Trophoblast cell (in vitro differentiated cells and primary cell): ENCODE measurements around the gene TBCK.

ENCODE experiments used
- DNase-seq, 2 donors: peaks; one replicate each; pipeline ENCODE4 v3.0.0-alpha.2; 2016
- H2AFZ ChIP-seq: 2 replicates; pipeline ENCODE4 v1.6.1; 2013; ENCODE audit warnings: low read length, moderate library complexity, mild to moderate bottlenecking; ENCODE audit not compliant: insufficient read depth, poor library complexity
- H2AK5ac ChIP-seq: 2 replicates; pipeline ENCODE4 v1.6.1; 2013; ENCODE audit warnings: mild to moderate bottlenecking, low read length
- H2BK120ac ChIP-seq: 2 replicates; pipeline ENCODE4 v1.6.1; 2013; ENCODE audit warnings: low read length, mild to moderate bottlenecking, moderate library complexity; ENCODE audit not compliant: insufficient read depth, poor library complexity
- H2BK12ac ChIP-seq: 2 replicates; pipeline ENCODE4 v1.6.1; 2013; ENCODE audit warnings: mild to moderate bottlenecking, low read length, moderate library complexity
- H2BK5ac ChIP-seq: 2 replicates; pipeline ENCODE4 v1.6.1; 2013; ENCODE audit warnings: low read length, low read depth, moderate library complexity, mild to moderate bottlenecking; ENCODE audit not compliant: poor library complexity
- H3K14ac ChIP-seq: 2 replicates; pipeline ENCODE4 v1.6.1; 2013; ENCODE audit warnings: mild to moderate bottlenecking, low read length
- H3K18ac ChIP-seq: 2 replicates; pipeline ENCODE4 v1.6.1; 2013; ENCODE audit warnings: mild to moderate bottlenecking, low read length
- H3K23ac ChIP-seq: 2 replicates; pipeline ENCODE4 v1.6.1; 2013; ENCODE audit warnings: low read length
- H3K27ac ChIP-seq: 2 replicates; pipeline ENCODE4 v1.5.1; 2013; ENCODE audit warnings: low read depth, mild to moderate bottlenecking, inconsistent platforms, low read length, moderate library complexity
- H3K27me3 ChIP-seq: 2 replicates; pipeline ENCODE4 v1.6.1; 2013; ENCODE audit warnings: inconsistent platforms, mild to moderate bottlenecking, low read length, moderate library complexity; ENCODE audit not compliant: insufficient read depth
- H3K36me3 ChIP-seq, 2 experiments: 1 replicate in 1 of 2; 2 replicates in 1 of 2; pipeline ENCODE4 v1.6.1; 2013; ENCODE audit warnings: low read length in 2 of 2, mild to moderate bottlenecking in 2 of 2, moderate library complexity in 1 of 2; ENCODE audit not compliant: insufficient read depth in 2 of 2, control insufficient read depth in 1 of 2
- H3K4ac ChIP-seq: 2 replicates; pipeline ENCODE4 v1.6.1; 2013; ENCODE audit warnings: low read depth, mild to moderate bottlenecking, low read length, moderate library complexity
- H3K4me1 ChIP-seq, 2 experiments: 1 replicate in 1 of 2; 2 replicates in 1 of 2; pipeline ENCODE4 v1.6.1; 2013; ENCODE audit warnings: low read length in 2 of 2, mild to moderate bottlenecking in 2 of 2, moderate library complexity in 1 of 2; ENCODE audit not compliant: insufficient read depth in 2 of 2, control insufficient read depth in 1 of 2
- H3K4me2 ChIP-seq: 2 replicates; pipeline ENCODE4 v1.6.1; 2013; ENCODE audit warnings: inconsistent platforms, mild to moderate bottlenecking, low read length, moderate library complexity
- H3K4me3 ChIP-seq: 2 replicates; pipeline ENCODE4 v1.5.1; 2013; ENCODE audit warnings: mild to moderate bottlenecking, low read depth, low read length, inconsistent platforms
- H3K79me1 ChIP-seq: one replicate; pipeline ENCODE4 v1.6.1; 2013; ENCODE audit warnings: low read length
- H3K79me2 ChIP-seq: 2 replicates; pipeline ENCODE4 v1.6.1; 2013; ENCODE audit warnings: low read length, mild to moderate bottlenecking; ENCODE audit not compliant: control insufficient read depth, insufficient read depth, poor library complexity
- H3K9ac ChIP-seq: 2 replicates; pipeline ENCODE4 v1.6.1; 2013; ENCODE audit warnings: mild to moderate bottlenecking, low read length
- H3K9me3 ChIP-seq: 2 replicates; pipeline ENCODE4 v1.6.1; 2013; ENCODE audit warnings: low read depth, mild to moderate bottlenecking, control low read depth, inconsistent platforms, low read length; ENCODE audit not compliant: insufficient read depth
- H4K12ac ChIP-seq: 2 replicates; pipeline ENCODE4 v1.6.1; 2013; ENCODE audit warnings: low read depth, mild to moderate bottlenecking, low read length, moderate library complexity
- H4K8ac ChIP-seq: 2 replicates; pipeline ENCODE4 v1.6.1; 2013; ENCODE audit warnings: low read depth, mild to moderate bottlenecking, low read length, moderate library complexity
- H4K91ac ChIP-seq: one replicate; pipeline ENCODE4 v1.6.1; 2013; ENCODE audit warnings: low read depth, mild to moderate bottlenecking, low read length, moderate library complexity
- WGBS: extraction: QIAGEN DNeasy Blood & Tissue Kit; methylation state at CpG from one replicate; pipeline ENCODE4 v1.1.7; 2013; ENCODE audit warnings: missing lambda C conversion rate; ENCODE audit not compliant: insufficient read length, insufficient coverage; ENCODE audit errors: extremely low coverage; 5-methylcytosine and 5-hydroxymethylcytosine counted together

The TBCK gene

DNA sequence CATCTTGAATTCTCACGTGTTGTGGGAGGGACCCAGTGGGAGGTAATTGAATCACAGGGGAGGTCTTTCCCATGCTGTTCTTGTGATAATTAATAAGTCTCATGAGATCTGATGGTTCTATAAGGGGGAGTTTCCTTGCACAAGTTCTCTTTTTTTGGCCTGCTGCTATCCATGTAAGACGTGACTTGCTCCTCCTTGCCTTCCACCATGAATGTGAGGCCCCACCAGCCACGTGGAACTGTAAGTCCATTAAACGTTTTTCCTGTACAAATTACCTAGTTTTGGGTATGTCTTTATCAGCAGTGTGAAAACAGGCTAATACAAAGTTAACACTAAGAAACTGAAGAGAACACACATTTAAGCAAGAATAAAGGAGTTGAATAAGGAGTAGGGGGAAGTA, 16.0 kb downstream of the TBCK start:
- H3K4me3 ChIP-seq: no peak overlapping the region
- no peak overlapping the region for H3K4me2 ChIP-seq
- H4K12ac ChIP-seq: no peak overlapping the region
- H2BK120ac ChIP-seq: no peak overlapping the region
- H3K18ac ChIP-seq: no peak overlapping the region
- H4K91ac ChIP-seq: no peak overlapping the region
- H3K36me3 ChIP-seq: peaks cover 3 to 4% of the 10 kb centered on the region in 2 experiments
- no peaks in the 10 kb centered on the region for H3K9me3 ChIP-seq
- H3K23ac ChIP-seq: no peak overlapping the region
- H3K14ac ChIP-seq: no peak overlapping the region
- no peak overlapping the region for H3K4ac ChIP-seq
- no peak overlapping the region for H4K8ac ChIP-seq
- no peak overlapping the region for H3K9ac ChIP-seq
- H3K79me1 ChIP-seq: no peaks in the 10 kb centered on the region
- H2BK12ac ChIP-seq: no peak overlapping the region
- no peaks in the 10 kb centered on the region for H3K4me1 ChIP-seq
- DNase-seq: no peak
- no peak overlapping the region for H2BK5ac ChIP-seq
- H3K27ac ChIP-seq: no peak overlapping the region
- H3K27me3 ChIP-seq: no peaks in the 10 kb centered on the region
- H2AK5ac ChIP-seq: no peak overlapping the region
- no CpG with 5 or more reads among the region's 4 CpGs for WGBS
- no peak overlapping the region for H2AFZ ChIP-seq
- no peaks in the 10 kb centered on the region for H3K79me2 ChIP-seq

DNA sequence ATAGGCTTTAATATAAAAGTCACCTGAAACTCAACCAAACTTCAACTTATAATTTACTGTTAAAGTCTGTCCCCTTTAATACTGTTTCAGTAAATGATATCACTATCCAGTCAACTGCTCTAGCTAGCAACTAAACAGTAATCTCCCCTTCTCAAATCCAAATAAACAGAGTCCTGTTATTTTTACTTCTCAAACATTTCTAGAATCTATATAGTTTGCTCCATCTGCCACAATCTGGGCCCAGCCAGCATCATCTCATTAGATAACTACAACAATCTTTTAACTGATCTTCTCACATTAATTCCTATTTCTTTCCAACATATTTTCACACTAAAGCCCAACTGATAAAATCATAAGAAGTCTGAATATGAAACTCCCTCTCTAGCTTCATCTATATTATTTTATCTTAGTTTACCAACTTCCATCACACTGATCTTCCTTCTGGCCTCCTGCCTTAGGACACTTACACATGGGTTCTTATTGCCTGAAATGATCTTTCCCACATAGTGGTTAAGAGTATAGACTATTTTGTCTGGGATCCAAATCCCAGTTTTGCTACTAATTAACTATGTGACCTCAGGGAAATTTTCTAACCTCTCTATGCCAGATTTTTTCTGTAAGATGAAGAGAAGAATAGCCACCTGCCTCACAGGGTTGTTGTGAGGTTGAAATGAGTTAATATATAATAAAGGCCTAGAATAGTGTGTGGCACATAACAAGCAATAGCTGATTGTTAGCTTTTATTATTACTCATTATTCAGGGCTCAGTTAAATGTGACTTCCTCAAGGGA, 18.6 kb downstream of the TBCK start:
- H3K18ac ChIP-seq: no peak overlapping the region
- H3K4me2 ChIP-seq: no peak overlapping the region
- H4K8ac ChIP-seq: no peak overlapping the region
- DNase-seq: no peak
- H2BK120ac ChIP-seq: no peak overlapping the region
- H3K79me1 ChIP-seq: no peaks in the 10 kb centered on the region
- no peaks in the 10 kb centered on the region for H3K9me3 ChIP-seq
- H3K36me3 ChIP-seq: peaks cover 7 to 8% of the 10 kb centered on the region in 2 experiments
- no peaks in the 10 kb centered on the region for H3K27me3 ChIP-seq
- H4K12ac ChIP-seq: no peak overlapping the region
- H3K9ac ChIP-seq: no peak overlapping the region
- H2AFZ ChIP-seq: no peak overlapping the region
- H3K4ac ChIP-seq: no peak overlapping the region
- no peak overlapping the region for H3K27ac ChIP-seq
- no peak overlapping the region for H3K14ac ChIP-seq
- H3K4me3 ChIP-seq: no peak overlapping the region
- H3K4me1 ChIP-seq: no peaks in the 10 kb centered on the region
- no peaks in the 10 kb centered on the region for H3K79me2 ChIP-seq
- H2BK5ac ChIP-seq: no peak overlapping the region
- H2BK12ac ChIP-seq: no peak overlapping the region
- no peak overlapping the region for H4K91ac ChIP-seq
- H2AK5ac ChIP-seq: no peak overlapping the region
- no peak overlapping the region for H3K23ac ChIP-seq

DNA sequence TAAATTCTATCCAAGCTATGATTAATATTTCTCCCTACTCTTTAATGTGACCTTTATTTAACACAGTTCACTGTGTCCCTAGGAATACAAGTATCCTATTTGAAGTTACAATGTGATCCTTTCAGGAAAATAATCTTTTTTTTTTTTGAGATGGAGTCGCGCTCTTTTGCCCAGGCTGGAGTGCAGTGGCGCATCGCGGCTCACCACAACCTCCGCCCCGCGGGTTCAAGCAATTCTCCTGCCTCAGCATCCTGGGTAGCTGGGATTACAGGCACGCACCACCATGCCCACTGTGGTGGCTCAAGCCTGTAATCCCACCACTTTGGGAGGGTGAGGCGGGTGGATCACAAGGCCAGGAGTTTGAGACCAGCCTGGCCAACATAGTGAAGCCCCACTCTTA, 21.9 kb downstream of the TBCK start:
- no peak overlapping the region for H3K14ac ChIP-seq
- no peak overlapping the region for H4K8ac ChIP-seq
- no peaks in the 10 kb centered on the region for H3K79me2 ChIP-seq
- no peaks in the 10 kb centered on the region for H3K79me1 ChIP-seq
- DNase-seq: no peak
- no peak overlapping the region for H4K12ac ChIP-seq
- H3K4me2 ChIP-seq: no peak overlapping the region
- WGBS: no CpG with 5 or more reads among the region's 10 CpGs
- H3K9me3 ChIP-seq: no peaks in the 10 kb centered on the region
- no peak overlapping the region for H3K23ac ChIP-seq
- H2BK120ac ChIP-seq: no peak overlapping the region
- H3K18ac ChIP-seq: no peak overlapping the region
- H2AFZ ChIP-seq: no peak overlapping the region
- no peak overlapping the region for H2BK5ac ChIP-seq
- no peak overlapping the region for H3K27ac ChIP-seq
- H3K4me3 ChIP-seq: no peak overlapping the region
- no peak overlapping the region for H3K4ac ChIP-seq
- H3K4me1 ChIP-seq: no peaks in the 10 kb centered on the region
- no peak overlapping the region for H3K9ac ChIP-seq
- H4K91ac ChIP-seq: no peak overlapping the region
- no peaks in the 10 kb centered on the region for H3K27me3 ChIP-seq
- no peak overlapping the region for H2BK12ac ChIP-seq
- peaks cover 5 to 7% of the 10 kb centered on the region in 2 experiments for H3K36me3 ChIP-seq
- H2AK5ac ChIP-seq: no peak overlapping the region

DNA sequence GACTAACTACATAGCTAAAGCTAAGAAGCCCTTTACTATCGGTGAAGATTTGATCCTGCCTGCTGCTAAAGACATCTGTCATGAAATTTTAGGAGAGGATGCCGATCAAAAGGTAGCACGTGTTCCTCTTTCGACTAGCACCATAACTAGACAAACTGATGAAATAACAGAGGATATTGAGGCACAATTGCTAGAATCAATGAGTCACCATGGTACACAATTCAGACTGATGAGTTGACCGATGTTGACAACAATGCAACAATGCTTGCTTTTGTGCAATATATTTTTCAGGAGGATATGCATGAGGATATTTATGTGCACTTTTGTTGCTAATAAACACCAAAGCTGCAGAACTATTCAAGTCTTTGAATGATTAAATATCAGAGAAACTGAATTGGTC, 24.3 kb downstream of the TBCK start:
- H3K36me3 ChIP-seq: peaks cover 5 to 7% of the 10 kb centered on the region in 2 experiments
- no peaks in the 10 kb centered on the region for H3K27me3 ChIP-seq
- H4K8ac ChIP-seq: no peak overlapping the region
- WGBS: no CpG with 5 or more reads among the region's 5 CpGs
- H3K18ac ChIP-seq: no peak overlapping the region
- no peaks in the 10 kb centered on the region for H3K4me1 ChIP-seq
- no peaks in the 10 kb centered on the region for H3K79me2 ChIP-seq
- no peaks in the 10 kb centered on the region for H3K9me3 ChIP-seq
- H2AFZ ChIP-seq: no peak overlapping the region
- no peak overlapping the region for H4K12ac ChIP-seq
- no peak overlapping the region for H2AK5ac ChIP-seq
- H3K4me3 ChIP-seq: no peak overlapping the region
- H2BK12ac ChIP-seq: no peak overlapping the region
- no peak overlapping the region for H3K23ac ChIP-seq
- H3K4me2 ChIP-seq: no peak overlapping the region
- no peak for DNase-seq
- H3K27ac ChIP-seq: no peak overlapping the region
- H4K91ac ChIP-seq: no peak overlapping the region
- no peak overlapping the region for H3K4ac ChIP-seq
- H3K79me1 ChIP-seq: no peaks in the 10 kb centered on the region
- no peak overlapping the region for H2BK5ac ChIP-seq
- H2BK120ac ChIP-seq: no peak overlapping the region
- no peak overlapping the region for H3K14ac ChIP-seq
- no peak overlapping the region for H3K9ac ChIP-seq
